Measurements from ENCODE around the gene C19orf85.

C19orf85 gene

DNA sequence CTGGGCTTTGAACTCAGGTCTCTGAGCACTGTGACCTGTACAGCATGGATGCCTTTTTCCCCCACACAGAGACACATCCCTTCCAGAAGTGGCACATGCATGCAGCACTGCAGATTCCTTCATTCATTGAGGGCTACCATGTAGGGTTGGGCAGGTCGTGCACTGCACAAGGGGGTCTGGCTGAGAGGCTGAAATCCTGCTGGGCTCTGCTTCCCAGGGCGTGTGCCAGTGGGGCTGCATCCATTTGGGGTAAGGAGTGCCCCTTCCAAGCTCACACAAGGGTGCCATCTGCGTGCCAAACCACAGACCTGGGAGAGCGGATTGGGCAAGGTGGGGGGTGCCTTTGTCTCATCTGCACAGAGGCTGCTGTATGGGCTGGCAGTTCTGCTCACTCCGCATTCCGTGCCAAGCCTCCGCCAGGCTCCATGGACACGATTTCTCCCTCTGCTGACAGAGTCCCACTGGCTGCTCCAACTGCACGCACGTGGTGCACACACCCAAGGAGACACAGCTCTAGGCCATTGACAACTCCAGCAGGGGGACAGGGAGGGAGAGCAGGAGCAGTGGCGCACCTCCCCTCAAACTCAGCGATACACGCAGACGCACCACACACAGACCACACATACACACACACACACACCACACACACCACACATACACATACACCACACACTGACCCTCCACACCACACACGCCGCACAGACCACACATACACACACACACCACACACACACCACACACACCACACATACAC, 17.0 kb downstream of the C19orf85 start:
- H3K4me3 ChIP-seq (ENCODE audit: insufficient read depth, low read depth, low read length, poor library complexity, severe bottlenecking) = no peak overlapping the region
- H3K27me3 ChIP-seq (replicated peaks; ENCODE audit: control insufficient read depth, insufficient read depth, low read length, poor library complexity, severe bottlenecking) = peaks cover 41% of the 10 kb centered on the region
- DNase-seq = no peak

DNA sequence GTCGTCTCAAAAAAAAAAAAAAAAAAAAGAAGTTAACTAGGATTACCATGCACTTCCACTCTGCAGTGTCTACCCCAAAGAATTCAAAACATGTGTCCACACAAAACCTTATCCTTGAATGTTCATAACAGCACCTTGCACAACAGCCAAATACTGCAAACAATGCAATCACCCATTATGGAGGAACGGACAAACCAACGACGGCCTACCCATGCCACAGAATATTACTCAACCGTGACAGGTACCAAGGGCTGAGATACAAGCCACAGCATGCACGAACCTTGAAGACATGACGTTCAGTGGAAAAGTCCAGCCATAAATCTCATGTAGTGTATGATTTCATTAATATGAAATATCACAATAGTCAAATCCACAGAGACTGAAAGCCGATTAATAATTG, 18.5 kb downstream of the C19orf85 start:
- Histone ChIP-seq H3K4me3 (ENCODE audit: insufficient read depth, low read depth, low read length, poor library complexity, severe bottlenecking) (no peak overlapping the region), H3K9me3 (ENCODE audit: control insufficient read depth, low read length) (no peaks in the 10 kb centered on the region), H3K4me1 (ENCODE audit: control insufficient read depth, insufficient read depth, low read length, poor library complexity, severe bottlenecking) (peaks cover 11% of the 10 kb centered on the region), H3K27ac (ENCODE audit: insufficient read depth, low read length, poor library complexity, severe bottlenecking) (no peak overlapping the region), H3K36me3 (ENCODE audit: control insufficient read depth, insufficient read depth, low read length) (no peaks in the 10 kb centered on the region), H3K27me3 (replicated peaks; ENCODE audit: control insufficient read depth, insufficient read depth, low read length, poor library complexity, severe bottlenecking) (peaks cover 39% of the 10 kb centered on the region)
- no peak for DNase-seq

More for the DNA sequence above, 17.0 kb downstream of the C19orf85 start:
- H3K36me3 ChIP-seq (ENCODE audit: control insufficient read depth, insufficient read depth, low read length) = no peaks in the 10 kb centered on the region
- H3K9me3 ChIP-seq (ENCODE audit: control insufficient read depth, low read length) = no peaks in the 10 kb centered on the region
- no peak overlapping the region for H3K27ac ChIP-seq (ENCODE audit: insufficient read depth, low read length, poor library complexity, severe bottlenecking)
- peaks cover 13% of the 10 kb centered on the region for H3K4me1 ChIP-seq (ENCODE audit: control insufficient read depth, insufficient read depth, low read length, poor library complexity, severe bottlenecking)

DNA sequence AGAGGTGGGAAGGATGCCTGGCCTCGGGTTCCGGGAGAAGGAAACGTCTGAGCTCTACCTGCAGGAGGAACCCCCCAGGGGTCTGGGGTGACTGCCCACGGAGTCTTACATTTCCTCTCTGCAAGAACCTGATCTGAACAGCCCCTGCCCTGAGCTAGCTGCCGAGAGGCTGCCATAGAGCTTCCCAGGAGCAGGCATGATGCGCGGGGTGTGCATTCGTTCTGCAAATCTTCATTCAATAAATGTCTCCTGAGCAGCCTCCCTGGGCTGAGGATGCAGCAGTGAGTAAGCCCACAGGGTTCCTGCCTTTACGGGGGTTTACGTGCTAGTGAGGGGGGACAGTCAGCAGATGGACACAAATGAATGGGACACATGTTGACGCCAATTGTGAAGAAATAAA, 19.9 kb downstream of the C19orf85 start:
- H3K4me3 ChIP-seq (ENCODE audit: insufficient read depth, low read depth, low read length, poor library complexity, severe bottlenecking) = no peak overlapping the region
- H3K4me1 ChIP-seq (ENCODE audit: control insufficient read depth, insufficient read depth, low read length, poor library complexity, severe bottlenecking) = peaks cover 20% of the 10 kb centered on the region
- H3K27ac ChIP-seq (ENCODE audit: insufficient read depth, low read length, poor library complexity, severe bottlenecking) = no peak overlapping the region
- H3K9me3 ChIP-seq (ENCODE audit: control insufficient read depth, low read length) = no peaks in the 10 kb centered on the region
- no peaks in the 10 kb centered on the region for H3K36me3 ChIP-seq (ENCODE audit: control insufficient read depth, insufficient read depth, low read length)
- peaks cover 41% of the 10 kb centered on the region for H3K27me3 ChIP-seq (replicated peaks; ENCODE audit: control insufficient read depth, insufficient read depth, low read length, poor library complexity, severe bottlenecking)
- no peak for DNase-seq

DNA sequence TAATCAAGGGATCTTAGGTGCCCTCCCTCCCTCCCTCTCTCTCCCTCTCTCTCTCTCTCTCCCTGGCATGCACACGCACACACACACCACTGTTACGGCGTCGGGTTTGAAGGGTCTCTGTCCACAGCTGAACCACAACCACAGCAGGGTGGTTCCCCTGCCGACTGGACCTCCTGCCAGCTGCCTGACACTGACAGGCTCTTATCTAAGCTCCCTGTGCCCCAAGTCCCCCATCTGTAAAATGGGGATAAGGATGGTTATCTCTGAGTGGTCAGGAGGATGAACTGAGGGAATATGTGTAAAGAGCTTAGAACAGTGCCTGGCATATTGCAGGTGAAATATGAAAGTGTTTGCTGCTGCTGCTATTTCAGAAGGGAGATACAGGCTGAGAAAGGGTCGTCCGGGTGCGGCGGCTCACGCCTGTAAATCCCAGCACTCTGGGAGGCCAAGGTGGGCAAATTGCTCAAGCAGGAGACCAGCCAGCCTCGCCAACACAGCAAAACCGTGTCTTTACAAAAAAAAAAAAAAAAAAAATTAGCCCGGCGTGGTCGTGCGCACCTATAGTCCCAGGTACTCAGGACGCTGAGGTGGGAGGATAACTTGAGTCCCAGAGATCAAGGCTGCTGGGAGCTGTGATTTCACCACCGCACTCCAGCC, 20.6 kb downstream of the C19orf85 start:
- H3K36me3 ChIP-seq (ENCODE audit: control insufficient read depth, insufficient read depth, low read length) = no peaks in the 10 kb centered on the region
- peaks cover 20% of the 10 kb centered on the region for H3K4me1 ChIP-seq (ENCODE audit: control insufficient read depth, insufficient read depth, low read length, poor library complexity, severe bottlenecking)
- H3K27me3 ChIP-seq (replicated peaks; ENCODE audit: control insufficient read depth, insufficient read depth, low read length, poor library complexity, severe bottlenecking) = peaks cover 43% of the 10 kb centered on the region
- no peak overlapping the region for H3K27ac ChIP-seq (ENCODE audit: insufficient read depth, low read length, poor library complexity, severe bottlenecking)
- H3K4me3 ChIP-seq (ENCODE audit: insufficient read depth, low read depth, low read length, poor library complexity, severe bottlenecking) = no peak overlapping the region
- no peak for DNase-seq
- H3K9me3 ChIP-seq (ENCODE audit: control insufficient read depth, low read length) = no peaks in the 10 kb centered on the region

DNA sequence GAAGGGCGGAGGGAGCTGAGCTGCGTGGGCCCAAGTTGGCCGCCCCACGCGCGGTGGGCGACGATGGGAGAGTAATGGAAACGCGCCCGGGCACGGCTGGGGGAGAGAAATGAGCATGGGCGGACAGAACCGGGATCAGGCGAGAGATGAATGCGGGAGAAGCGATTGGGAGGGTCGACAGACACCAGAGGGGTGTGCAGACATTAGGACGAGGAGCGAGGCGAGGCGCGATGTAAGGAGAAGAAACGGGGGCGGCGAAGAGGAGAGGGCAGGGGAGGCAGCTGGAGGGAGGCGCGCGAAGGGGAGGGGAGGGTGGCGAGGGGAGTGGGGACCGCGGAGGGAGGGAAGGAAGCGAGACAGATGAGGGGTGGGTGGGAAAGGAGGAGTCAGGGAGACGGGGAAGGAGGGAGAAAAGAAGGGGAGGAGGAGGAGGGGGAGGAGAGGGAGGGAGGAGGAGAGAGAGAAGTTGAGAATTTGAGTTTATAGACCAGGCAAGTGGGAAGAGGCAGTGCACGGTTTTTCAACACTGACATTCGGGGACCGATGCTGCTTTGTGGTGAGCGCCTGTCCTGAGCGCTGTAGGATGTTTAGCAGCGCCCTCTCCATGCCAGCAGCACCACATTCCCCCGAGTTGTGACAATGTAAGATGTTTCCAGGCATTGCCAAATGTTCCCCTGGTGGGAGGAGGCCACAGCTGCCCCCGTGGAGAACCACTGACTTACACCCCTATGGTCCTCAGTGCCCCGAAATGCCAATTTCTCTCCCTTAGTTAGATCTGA, 21.3 kb downstream of the C19orf85 start, which contains the start of gene SHISA7:
Gene SHISA7, minus strand, starts transcription at position 256 of the 779 bp plus-strand sequence. CDS start 437 bp downstream, outside the sequence.
- H3K4me3 ChIP-seq (ENCODE audit: insufficient read depth, low read depth, low read length, poor library complexity, severe bottlenecking) = no peak within 1 kb of the TSS
- peaks cover 20% of the 10 kb centered on the region for H3K4me1 ChIP-seq (ENCODE audit: control insufficient read depth, insufficient read depth, low read length, poor library complexity, severe bottlenecking)
- no peaks in the 10 kb centered on the region for H3K36me3 ChIP-seq (ENCODE audit: control insufficient read depth, insufficient read depth, low read length)
- H3K27ac ChIP-seq (ENCODE audit: insufficient read depth, low read length, poor library complexity, severe bottlenecking) = no peak within 1 kb of the TSS
- no peaks in the 10 kb centered on the region for H3K9me3 ChIP-seq (ENCODE audit: control insufficient read depth, low read length)
- H3K27me3 ChIP-seq (replicated peaks; ENCODE audit: control insufficient read depth, insufficient read depth, low read length, poor library complexity, severe bottlenecking) = peaks cover 50% of the 10 kb centered on the region
- no peak for DNase-seq

DNA sequence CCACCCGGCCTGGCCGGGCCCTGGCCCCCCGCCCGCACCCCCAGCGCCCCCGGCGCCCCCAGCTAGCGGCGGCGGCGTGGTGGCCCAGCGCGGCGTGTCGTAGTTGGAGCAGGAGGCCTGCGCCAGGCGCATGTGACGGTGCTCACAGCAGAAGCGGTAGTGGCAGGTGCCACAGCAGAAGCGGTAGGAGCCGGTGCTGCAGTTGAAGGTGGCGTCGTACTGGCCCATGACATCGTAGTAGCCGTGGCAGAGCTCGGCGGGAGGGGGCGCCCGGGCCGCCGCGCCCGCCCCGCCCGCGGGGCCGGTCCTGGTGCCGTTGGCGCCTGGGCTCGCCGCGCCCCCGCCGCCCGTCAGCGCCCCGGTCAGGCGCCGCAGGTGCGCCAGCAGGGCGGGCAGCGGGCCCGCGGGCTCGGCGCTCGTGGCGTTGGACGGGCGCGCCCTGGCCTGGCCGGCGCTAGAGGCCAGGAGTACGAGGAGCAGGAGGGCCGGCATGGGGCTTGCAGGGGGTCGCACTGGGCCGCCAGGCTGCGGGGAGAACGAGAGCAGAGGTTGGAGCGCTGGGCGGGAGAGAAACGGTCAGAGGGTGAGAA, 22.1 kb downstream of the C19orf85 start:
- Histone ChIP-seq H3K4me1 (ENCODE audit: control insufficient read depth, insufficient read depth, low read length, poor library complexity, severe bottlenecking) (peaks cover 20% of the 10 kb centered on the region), H3K27ac (ENCODE audit: insufficient read depth, low read length, poor library complexity, severe bottlenecking) (no peak overlapping the region), H3K36me3 (ENCODE audit: control insufficient read depth, insufficient read depth, low read length) (no peaks in the 10 kb centered on the region), H3K27me3 (replicated peaks; ENCODE audit: control insufficient read depth, insufficient read depth, low read length, poor library complexity, severe bottlenecking) (peaks cover 56% of the 10 kb centered on the region), H3K9me3 (ENCODE audit: control insufficient read depth, low read length) (no peaks in the 10 kb centered on the region), H3K4me3 (ENCODE audit: insufficient read depth, low read depth, low read length, poor library complexity, severe bottlenecking) (no peak overlapping the region)
- no peak for DNase-seq

DNA sequence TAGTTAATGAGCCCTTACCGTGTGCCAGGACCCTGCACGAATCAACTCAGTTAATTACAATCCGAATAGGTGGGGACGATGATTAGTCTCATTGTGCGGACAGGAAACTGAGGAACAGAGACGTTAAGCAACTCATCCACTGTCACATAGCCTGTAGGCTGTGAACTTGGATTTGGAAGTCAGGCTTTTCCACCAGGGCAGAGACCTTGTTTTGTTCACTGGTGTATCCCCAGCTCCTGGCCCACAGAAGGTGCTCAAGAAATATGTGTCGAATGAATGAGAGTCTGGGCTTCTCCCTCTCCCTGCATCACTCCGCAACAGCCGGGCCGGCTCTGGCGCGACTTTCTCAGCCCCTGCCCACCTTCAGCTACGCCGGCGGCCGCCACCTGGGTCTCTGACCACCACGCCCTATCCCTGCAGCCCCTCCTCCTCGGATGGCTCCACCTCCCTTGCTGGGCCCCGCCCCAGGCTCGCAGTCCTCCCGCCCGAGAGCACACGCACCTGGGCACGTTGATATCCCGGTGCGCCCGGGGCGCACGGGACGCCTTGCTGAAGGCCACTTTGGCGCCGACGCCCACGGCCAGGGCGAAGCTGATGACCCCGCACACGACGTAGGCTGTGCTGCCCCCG, 22.7 kb downstream of the C19orf85 start:
- Histone ChIP-seq H3K4me1 (ENCODE audit: control insufficient read depth, insufficient read depth, low read length, poor library complexity, severe bottlenecking) (peaks cover 20% of the 10 kb centered on the region), H3K4me3 (ENCODE audit: insufficient read depth, low read depth, low read length, poor library complexity, severe bottlenecking) (no peak overlapping the region), H3K36me3 (ENCODE audit: control insufficient read depth, insufficient read depth, low read length) (no peaks in the 10 kb centered on the region), H3K27ac (ENCODE audit: insufficient read depth, low read length, poor library complexity, severe bottlenecking) (no peak overlapping the region), H3K27me3 (replicated peaks; ENCODE audit: control insufficient read depth, insufficient read depth, low read length, poor library complexity, severe bottlenecking) (peaks cover 58% of the 10 kb centered on the region), H3K9me3 (ENCODE audit: control insufficient read depth, low read length) (no peaks in the 10 kb centered on the region)
- no peak for DNase-seq

DNA sequence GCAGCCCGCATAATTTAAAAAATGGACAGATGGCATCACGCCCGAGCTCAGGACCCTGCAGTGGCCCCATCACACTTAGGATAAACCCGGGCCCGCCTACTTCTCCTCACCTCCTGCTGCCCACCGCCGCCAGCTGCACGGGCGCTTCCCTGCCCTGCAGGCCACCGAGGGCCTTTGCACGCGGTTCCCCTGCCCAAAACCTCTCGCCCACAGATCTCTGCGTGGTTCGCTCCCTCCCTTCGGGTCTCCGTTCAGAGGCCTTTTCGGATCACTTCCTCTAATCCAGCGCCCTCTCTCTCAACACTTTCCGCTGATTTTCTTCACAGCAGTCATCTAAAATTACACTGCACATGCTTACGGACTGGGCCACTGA, 23.2 kb downstream of the C19orf85 start:
- Histone ChIP-seq H3K36me3 (ENCODE audit: control insufficient read depth, insufficient read depth, low read length) (no peaks in the 10 kb centered on the region), H3K9me3 (ENCODE audit: control insufficient read depth, low read length) (no peaks in the 10 kb centered on the region), H3K4me3 (ENCODE audit: insufficient read depth, low read depth, low read length, poor library complexity, severe bottlenecking) (no peak overlapping the region), H3K27me3 (replicated peaks; ENCODE audit: control insufficient read depth, insufficient read depth, low read length, poor library complexity, severe bottlenecking) (peaks cover 61% of the 10 kb centered on the region), H3K27ac (ENCODE audit: insufficient read depth, low read length, poor library complexity, severe bottlenecking) (no peak overlapping the region), H3K4me1 (ENCODE audit: control insufficient read depth, insufficient read depth, low read length, poor library complexity, severe bottlenecking) (peaks cover 20% of the 10 kb centered on the region)
- DNase-seq = no peak

DNA sequence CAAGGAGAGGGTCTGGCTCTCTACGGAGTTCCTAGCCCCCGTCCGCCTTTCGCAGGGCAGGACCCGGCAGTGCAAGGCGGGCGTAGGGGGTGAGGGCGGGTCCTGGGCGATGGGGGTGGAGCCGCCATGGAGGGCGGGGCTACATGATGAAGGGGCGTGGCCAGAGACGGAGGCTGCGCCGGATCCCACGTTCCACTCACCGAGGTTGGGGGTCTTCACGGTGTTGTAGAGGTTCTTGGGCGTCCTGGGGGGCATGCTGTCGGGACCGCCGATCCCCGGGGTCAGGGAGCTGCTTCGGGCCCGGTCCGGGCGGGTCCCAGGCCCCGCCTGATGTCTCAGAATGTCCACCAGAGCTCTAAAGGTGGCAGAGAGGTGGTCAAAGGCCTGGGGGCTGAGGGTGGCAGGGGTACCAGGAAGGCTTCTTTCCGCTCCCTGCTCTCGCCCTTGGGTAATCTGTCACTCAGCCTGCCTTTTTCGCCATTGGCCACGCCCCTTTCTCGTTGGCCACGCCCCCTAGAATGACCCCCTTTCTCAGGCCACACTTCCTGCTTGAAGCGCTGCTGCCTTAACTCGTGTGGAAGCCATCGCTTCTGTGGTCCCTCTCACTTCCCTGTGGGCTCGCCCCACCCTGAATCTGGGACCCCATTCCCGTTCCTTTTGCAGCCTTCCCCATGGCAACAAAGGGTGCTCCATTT, 24.0 kb downstream of the C19orf85 start:
- no peaks in the 10 kb centered on the region for H3K9me3 ChIP-seq (ENCODE audit: control insufficient read depth, low read length)
- no peaks in the 10 kb centered on the region for H3K36me3 ChIP-seq (ENCODE audit: control insufficient read depth, insufficient read depth, low read length)
- no peak overlapping the region for H3K4me3 ChIP-seq (ENCODE audit: insufficient read depth, low read depth, low read length, poor library complexity, severe bottlenecking)
- peaks cover 61% of the 10 kb centered on the region for H3K27me3 ChIP-seq (replicated peaks; ENCODE audit: control insufficient read depth, insufficient read depth, low read length, poor library complexity, severe bottlenecking)
- DNase-seq = no peak
- H3K4me1 ChIP-seq (ENCODE audit: control insufficient read depth, insufficient read depth, low read length, poor library complexity, severe bottlenecking) = peaks cover 20% of the 10 kb centered on the region
- no peak overlapping the region for H3K27ac ChIP-seq (ENCODE audit: insufficient read depth, low read length, poor library complexity, severe bottlenecking)
